ENCODE data around the gene NDEL1.

The NDEL1 gene

DNA sequence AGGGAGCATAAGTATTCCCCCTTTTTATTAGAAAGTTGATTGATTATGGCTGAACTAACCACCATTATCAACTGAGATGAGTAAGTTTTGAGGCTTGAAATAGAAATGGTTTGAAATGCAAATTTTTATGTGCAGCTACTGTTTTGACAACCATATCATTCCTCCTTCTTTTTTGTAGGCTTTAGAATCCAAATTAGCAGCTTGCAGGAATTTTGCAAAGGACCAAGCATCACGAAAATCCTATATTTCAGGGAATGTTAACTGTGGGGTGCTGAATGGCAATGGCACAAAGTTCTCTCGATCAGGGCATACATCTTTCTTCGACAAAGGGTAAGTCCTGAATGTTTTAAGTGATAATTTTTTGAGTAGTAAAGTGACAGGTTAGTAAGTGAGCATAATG lies 24.1 kb downstream of the NDEL1 start:
- no peak for DNase-seq

GRCh38 chr17:8462564-8462963 lies 26.9 kb downstream of the NDEL1 start:
- DNase-seq, result no peak

DNA sequence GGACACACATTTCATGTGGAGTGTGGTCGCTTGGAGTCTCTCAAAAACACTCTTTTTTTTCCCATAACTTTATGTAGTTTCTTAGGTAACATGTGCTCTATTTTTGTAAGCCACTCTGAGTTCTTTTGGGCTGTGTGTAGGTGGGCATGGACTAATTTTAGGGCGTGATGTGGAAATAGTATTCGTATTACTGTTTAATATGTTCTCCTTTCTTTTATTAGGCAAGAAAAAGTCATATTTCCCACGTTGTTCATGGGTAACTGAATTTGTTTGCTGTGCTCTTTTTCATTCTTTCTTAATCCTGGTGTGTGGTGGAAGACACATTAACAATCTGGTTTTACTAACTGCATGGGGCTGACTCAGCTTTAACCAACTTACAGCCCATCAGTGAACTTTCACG lies 27.4 kb downstream of the NDEL1 start:
- no peak for DNase-seq

DNA sequence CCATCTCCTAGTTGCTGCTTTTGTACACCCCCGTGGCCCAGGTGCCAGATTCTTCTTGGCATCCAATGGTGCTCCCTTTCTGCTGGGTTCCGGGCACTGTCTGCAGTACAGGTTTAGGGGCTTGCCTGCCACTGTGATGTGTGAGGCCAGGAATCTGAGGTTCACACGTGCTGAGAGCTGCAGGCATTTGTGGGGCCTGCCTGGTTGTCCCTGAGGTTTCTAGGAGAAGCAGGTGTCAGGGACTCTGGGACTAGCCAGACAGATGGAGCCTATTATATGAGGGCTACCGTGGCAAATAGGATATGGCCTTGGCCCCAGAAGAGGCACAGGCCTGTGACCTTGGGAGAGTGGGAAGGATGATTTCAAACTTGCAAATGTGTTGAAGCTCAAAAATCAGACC lies 29.3 kb downstream of the NDEL1 start:
- DNase-seq, result no peak

GRCh38 chr17:8465356-8465755 lies 29.7 kb downstream of the NDEL1 start:
- DNase-seq, result no peak

DNA sequence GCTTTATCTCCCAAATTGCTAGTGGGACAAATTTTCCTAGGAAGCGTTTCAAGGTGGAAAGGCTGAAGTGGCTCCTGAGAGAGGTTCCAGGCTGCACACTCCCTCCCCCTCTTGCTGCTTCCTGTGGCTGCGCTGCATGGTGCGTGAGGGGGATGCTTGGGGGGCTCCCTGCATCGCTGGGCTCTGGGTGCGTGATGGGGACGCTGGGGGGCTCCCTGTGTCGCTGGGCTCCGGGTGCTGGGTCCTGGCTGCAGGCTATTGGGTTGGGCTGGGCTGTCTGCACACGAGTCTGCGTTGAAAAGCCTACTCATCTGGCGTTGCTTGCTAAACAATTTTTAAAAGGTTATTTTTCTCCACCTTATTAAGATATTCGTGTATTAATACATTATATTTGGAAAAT lies 30.1 kb downstream of the NDEL1 start:
- no peak for DNase-seq

GRCh38 chr17:8466456-8466855 lies 30.8 kb downstream of the NDEL1 start:
- no peak for DNase-seq

DNA sequence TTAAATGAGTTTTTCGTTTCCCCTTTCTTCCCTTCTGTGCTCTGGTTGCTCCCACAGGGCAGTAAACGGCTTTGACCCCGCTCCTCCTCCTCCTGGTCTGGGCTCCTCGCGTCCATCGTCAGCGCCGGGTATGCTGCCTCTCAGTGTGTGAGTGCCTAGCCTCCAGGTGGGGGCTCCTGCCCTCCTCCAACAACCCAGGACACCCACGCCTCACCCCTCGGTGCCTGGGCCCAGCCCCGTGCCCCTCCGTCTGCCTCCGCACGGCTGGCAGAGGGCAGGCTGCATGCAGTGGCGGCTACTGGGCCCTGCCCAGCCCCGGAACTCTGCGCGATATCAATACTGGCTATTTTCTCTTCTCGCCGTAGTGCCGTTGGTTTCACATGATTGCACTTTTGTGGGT lies 31.2 kb downstream of the NDEL1 start:
- no peak for DNase-seq

GRCh38 chr17:8467527-8467926 lies 31.8 kb downstream of the NDEL1 start:
- DNase-seq, result no peak

DNA sequence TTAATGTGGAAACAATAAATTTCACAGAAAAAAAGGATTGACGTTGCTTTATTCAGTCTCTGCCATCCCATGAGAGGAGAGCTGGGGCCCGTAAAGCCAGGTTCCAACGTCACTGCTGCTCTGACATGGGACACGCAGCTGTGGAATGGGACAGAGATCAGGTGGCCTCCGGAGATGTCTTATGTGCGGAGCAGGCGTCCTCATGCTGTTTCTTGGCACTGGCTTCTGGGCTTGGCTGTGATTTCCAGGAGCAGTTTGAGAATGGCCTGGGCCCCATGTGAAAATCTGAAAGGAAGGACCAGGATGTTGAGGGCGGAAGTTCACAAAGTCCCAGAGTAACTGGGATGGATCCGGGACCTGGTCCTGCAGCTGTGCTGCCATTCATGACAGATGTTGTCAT lies 32.4 kb downstream of the NDEL1 start:
- no peak for DNase-seq

DNA sequence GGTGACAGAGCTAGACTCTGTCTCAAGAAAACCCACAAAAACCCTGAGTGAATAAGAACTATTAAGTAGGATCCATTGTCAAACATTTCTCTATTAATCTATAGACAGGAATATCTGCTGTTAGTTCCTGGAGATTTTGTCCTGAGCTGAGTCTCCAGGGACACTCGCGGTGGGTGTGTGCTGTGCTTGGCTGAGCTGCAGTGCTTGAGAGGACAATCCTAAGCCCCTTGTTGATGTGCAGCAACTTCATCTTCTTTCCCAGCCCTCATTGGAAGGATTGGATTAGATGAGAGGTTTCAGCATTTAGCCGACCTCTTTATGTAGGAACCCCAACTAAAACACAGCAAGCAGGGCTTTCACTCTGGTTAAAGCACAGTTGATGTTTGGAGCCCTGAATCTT lies 33.3 kb downstream of the NDEL1 start:
- no peak for DNase-seq

- DNase-seq, result no peak
Observed at GRCh38 chr17:8469964-8470363, 34.3 kb downstream of the NDEL1 start.

- DNase-seq, result no peak
Observed at GRCh38 chr17:8470447-8471047, 34.9 kb downstream of the NDEL1 start.

GRCh38 chr17:8472663-8473062 lies 37.0 kb downstream of the NDEL1 start:
- DNase-seq, result no peak

GRCh38 chr17:8473451-8474192 lies 37.9 kb downstream of the NDEL1 start:
- no peak for DNase-seq

DNA sequence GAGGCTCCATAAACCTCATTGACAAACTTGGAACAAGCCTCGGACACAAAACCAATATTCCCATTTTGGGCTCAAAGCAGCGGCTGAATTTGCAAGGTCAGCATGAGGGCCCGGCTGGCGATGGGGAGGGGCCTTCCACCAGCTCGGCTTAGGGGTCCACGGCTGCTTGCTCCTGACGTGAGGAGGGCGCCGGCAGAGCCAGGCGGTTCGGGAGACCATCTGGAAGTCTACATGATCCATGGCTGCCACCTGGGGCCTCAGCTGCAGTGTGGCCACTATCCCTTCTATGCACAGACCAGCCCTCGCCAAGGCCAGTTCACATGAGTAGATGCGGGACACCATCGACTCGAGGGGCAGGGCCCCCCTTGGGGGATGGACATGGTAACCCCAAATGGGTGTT lies 39.1 kb downstream of the NDEL1 start:
- DNase-seq, result no peak

- DNase-seq, result no peak
Observed at GRCh38 chr17:8475227-8475626, 39.5 kb downstream of the NDEL1 start.

DNA sequence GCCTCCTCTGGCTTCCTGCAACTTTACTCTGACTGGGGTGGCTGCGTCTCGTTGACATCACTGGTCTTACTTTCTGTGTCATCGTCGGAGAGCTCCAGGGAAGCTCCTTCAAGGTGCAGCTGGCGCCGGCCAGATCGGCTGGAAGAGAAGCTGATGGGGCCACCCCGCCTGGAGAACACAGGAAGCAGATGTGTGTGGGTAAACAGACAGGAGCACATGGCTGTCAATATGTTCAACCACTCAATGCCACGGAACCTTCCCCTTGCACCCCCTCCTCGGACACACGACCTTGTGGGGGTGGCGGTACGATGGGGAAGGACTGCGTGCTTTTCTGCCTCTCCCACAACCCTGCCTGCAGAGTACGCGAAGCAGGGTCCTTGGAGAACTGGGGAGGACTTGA lies 40.1 kb downstream of the NDEL1 start:
- DNase-seq, result no peak

GRCh38 chr17:8476741-8477140 lies 41.1 kb downstream of the NDEL1 start:
- no peak for DNase-seq

- DNase-seq, result no peak
Observed at GRCh38 chr17:8477171-8477570, 41.5 kb downstream of the NDEL1 start.

DNA sequence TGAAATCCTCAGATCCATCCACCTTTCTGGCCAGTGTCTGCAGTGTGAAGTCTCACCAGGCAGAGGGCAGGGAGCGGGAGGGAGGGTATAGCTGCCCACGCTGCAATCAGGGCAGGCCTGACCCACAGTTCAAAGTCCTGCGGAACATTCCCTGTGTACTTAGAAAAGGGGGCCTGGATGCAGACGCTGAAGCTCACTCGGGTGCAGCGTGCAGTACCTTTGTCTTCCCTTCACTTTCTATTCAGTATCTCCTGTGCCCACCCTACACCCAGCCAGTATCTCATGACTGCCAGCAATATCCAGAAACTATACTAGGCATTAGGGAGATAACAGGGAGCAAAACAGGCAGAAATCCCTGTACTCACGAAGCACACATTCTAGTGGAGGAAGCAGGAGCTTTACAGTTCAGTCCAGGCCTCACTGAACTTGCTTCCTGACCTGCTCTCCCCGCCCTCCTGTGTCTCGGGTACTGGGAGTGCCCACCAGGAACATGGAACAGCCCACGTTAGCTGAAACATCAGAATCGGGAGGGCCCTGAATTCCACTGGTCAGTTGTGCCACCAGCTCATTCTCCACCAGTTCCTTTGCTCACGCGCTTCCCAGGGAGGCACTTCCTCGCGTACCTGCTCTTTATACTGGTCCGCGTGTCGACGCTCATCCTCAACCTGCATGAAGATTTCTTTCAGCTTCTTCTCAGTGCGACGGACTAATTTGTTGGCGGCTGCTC lies 42.2 kb downstream of the NDEL1 start:
- DNase-seq, result no peak

GRCh38 chr17:8479431-8479947 lies 43.8 kb downstream of the NDEL1 start:
- no peak for DNase-seq

GRCh38 chr17:8480011-8480976 lies 44.6 kb downstream of the NDEL1 start:
- DNase-seq, result no peak
